IMR-90 (cell line): ENCODE results near the gene CENPX. TPM values are rescaled to one million over a fixed set of nuclear protein-coding genes. Genes with fewer than 3 reads are reported as not detected.
A peak's percentile ranks its signal among the peaks of the same experiment; 100 is the strongest.

Experiments
- ATAC-seq: fragments of 200-7000 bp; cut with Tn5 transposase; 2 replicates; pipeline ENCODE4 v1.9.1; 2020; ENCODE audit warnings: low read depth, mild to moderate bottlenecking, moderate library complexity
- BruUV-seq: library from RNA; stranded (reverse); fragments of 400-500 nt; replicated peaks from 2 replicates; lab custom pipeline; 2021; lab: Mats Ljungman, UMichigan
- CTCF ChIA-PET: fragments of 300-600 bp; formaldehyde crosslinking; extraction: SDS; loops from one replicate; lab custom pipeline; 2021; ENCODE audit warnings: antibody characterized with exemption; lab: Yijun Ruan, JAX
- POLR2A ChIA-PET: fragments of 300-600 bp; sonication (Branson Sonifier 250); formaldehyde crosslinking; loops from one replicate; lab custom pipeline; 2022; ENCODE audit warnings: antibody characterized with exemption; ENCODE audit not compliant: unreplicated experiment; lab: Charles Lee
- DNase-seq: peaks from one replicate; pipeline ENCODE4 v3.0.0; 2013
- H2AFZ ChIP-seq: replicated peaks from 2 replicates; pipeline ENCODE3; 2013; ENCODE audit warnings: low read length, mild to moderate bottlenecking; ENCODE audit not compliant: poor library complexity
- H2AK5ac ChIP-seq: 2 replicates; pipeline ENCODE4 v1.6.1; 2013; ENCODE audit warnings: low read depth, low read length, inconsistent platforms
- H2AK9ac ChIP-seq: replicated peaks from 2 replicates; pipeline ENCODE3; 2013; ENCODE audit warnings: mild to moderate bottlenecking, low read depth, low read length, moderate library complexity; ENCODE audit not compliant: poor library complexity
- H2BK120ac ChIP-seq: 2 replicates; pipeline ENCODE4 v1.6.1; 2013; ENCODE audit warnings: low read depth, low read length, inconsistent platforms
- H2BK15ac ChIP-seq: 3 replicates; pipeline ENCODE4 v1.6.1; 2013; ENCODE audit warnings: low read depth, low read length, inconsistent platforms
- H2BK20ac ChIP-seq: 2 replicates; pipeline ENCODE4 v1.6.1; 2013; ENCODE audit warnings: low read depth, mild to moderate bottlenecking, inconsistent platforms, low read length, moderate library complexity
- H2BK5ac ChIP-seq: 2 replicates; pipeline ENCODE4 v1.6.1; 2013; ENCODE audit warnings: mild to moderate bottlenecking, low read depth, low read length, inconsistent platforms; ENCODE audit not compliant: poor library complexity, severe bottlenecking
- H3K14ac ChIP-seq: replicated peaks from 2 replicates; pipeline ENCODE4 v1.6.1; 2013; ENCODE audit warnings: low read depth, low read length, inconsistent platforms
- H3K18ac ChIP-seq: 2 replicates; pipeline ENCODE4 v1.6.1; 2013; ENCODE audit warnings: low read depth, low read length, control low read depth
- H3K23ac ChIP-seq: 2 replicates; pipeline ENCODE4 v1.6.1; 2013; ENCODE audit warnings: low read depth, low read length, inconsistent platforms
- H3K27ac ChIP-seq: 2 replicates; pipeline ENCODE4 v1.5.1; 2013; ENCODE audit warnings: mild to moderate bottlenecking, control low read depth, low read length; ENCODE audit not compliant: insufficient read depth
- H3K27me3 ChIP-seq: 2 replicates; pipeline ENCODE4 v1.6.1; 2013; ENCODE audit warnings: low read length; ENCODE audit not compliant: control insufficient read depth, insufficient read depth
- H3K36me3 ChIP-seq: 2 replicates; pipeline ENCODE4 v1.6.1; 2013; ENCODE audit warnings: low read length, mixed read lengths; ENCODE audit not compliant: control insufficient read depth, insufficient read depth
- H3K4ac ChIP-seq: 2 replicates; pipeline ENCODE4 v1.6.1; 2013; ENCODE audit warnings: low read depth, low read length, inconsistent platforms
- H3K4me1 ChIP-seq: 2 replicates; pipeline ENCODE4 v1.6.1; 2013; ENCODE audit warnings: low read length, mixed read lengths; ENCODE audit not compliant: control insufficient read depth, insufficient read depth
- H3K4me2 ChIP-seq: 2 replicates; pipeline ENCODE4 v1.6.1; 2013; ENCODE audit warnings: low read depth, mild to moderate bottlenecking, control low read depth, low read length, moderate library complexity
- H3K4me3 ChIP-seq: 2 replicates; pipeline ENCODE4 v1.5.1; 2013; ENCODE audit warnings: low read depth, mild to moderate bottlenecking, control low read depth, low read length, moderate library complexity; ENCODE audit not compliant: insufficient read depth
- H3K56ac ChIP-seq: 2 replicates; pipeline ENCODE4 v1.6.1; 2013; ENCODE audit warnings: low read length, inconsistent platforms; ENCODE audit not compliant: insufficient read depth; ENCODE audit errors: extremely low read depth
- H3K79me1 ChIP-seq, 2 experiments: 2 replicates each; pipeline ENCODE4 v1.6.1; 2013; ENCODE audit warnings: low read length in 2 of 2, inconsistent platforms in 1 of 2, low read depth in 1 of 2
- H3K9ac ChIP-seq: 2 replicates; pipeline ENCODE4 v1.6.1; 2013; ENCODE audit warnings: low read depth, low read length, control low read depth
- H3K9me1 ChIP-seq: 2 replicates; pipeline ENCODE4 v1.6.1; 2013; ENCODE audit warnings: low read length, inconsistent platforms; ENCODE audit not compliant: insufficient read depth
- H3K9me3 ChIP-seq: 2 replicates; pipeline ENCODE4 v1.6.1; 2013; ENCODE audit warnings: low read length; ENCODE audit not compliant: control insufficient read depth, insufficient read depth
- H4K20me1 ChIP-seq: 2 replicates; pipeline ENCODE4 v1.6.1; 2013; ENCODE audit warnings: low read length, inconsistent platforms; ENCODE audit not compliant: insufficient read depth
- H4K5ac ChIP-seq: 2 replicates; pipeline ENCODE4 v1.6.1; 2013; ENCODE audit warnings: mild to moderate bottlenecking, low read depth, low read length, control low read depth
- H4K8ac ChIP-seq, 2 experiments: 2 replicates each; pipeline ENCODE4 v1.6.1; 2013; ENCODE audit warnings: low read depth in 2 of 2, low read length in 2 of 2, control low read depth in 1 of 2, inconsistent platforms in 1 of 2
- H4K91ac ChIP-seq: 2 replicates; pipeline ENCODE4 v1.6.1; 2013; ENCODE audit warnings: low read depth, low read length, inconsistent platforms; ENCODE audit not compliant: insufficient read depth
- BHLHE40 ChIP-seq: fragments of 150-350 bp; IDR thresholded peaks from 2 replicates; pipeline ENCODE4 v1.6.1; 2016; ENCODE audit warnings: mild to moderate bottlenecking, low read depth, low read length
- CEBPB ChIP-seq: IDR thresholded peaks from 2 replicates; pipeline ENCODE4 v1.6.1; 2012; ENCODE audit warnings: low read depth, low read length, improper control_type of control experiment
- CTCF ChIP-seq: conservative IDR thresholded peaks from 2 replicates; pipeline ENCODE4 v1.5.1; 2012; ENCODE audit warnings: mild to moderate bottlenecking, low read depth, low read length, improper control_type of control experiment
- ELK1 ChIP-seq: fragments of 150-350 bp; IDR thresholded peaks from 2 replicates; pipeline ENCODE4 v1.6.1; 2016; ENCODE audit warnings: low read depth, mild to moderate bottlenecking, low read length, moderate library complexity, borderline replicate concordance
- MAFK ChIP-seq: IDR thresholded peaks from 2 replicates; pipeline ENCODE4 v1.6.1; 2012; ENCODE audit warnings: low read depth, low read length, improper control_type of control experiment
- MXI1 ChIP-seq: IDR thresholded peaks from 2 replicates; pipeline ENCODE4 v1.6.1; 2012; ENCODE audit warnings: low read depth, mild to moderate bottlenecking, low read length, moderate library complexity, borderline replicate concordance
- NFE2L2 ChIP-seq: fragments of 150-350 bp; IDR thresholded peaks from 2 replicates; pipeline ENCODE4 v1.6.1; 2016; ENCODE audit warnings: low read depth, mild to moderate bottlenecking, low read length
- POLR2A ChIP-seq: IDR thresholded peaks from 2 replicates; pipeline ENCODE4 v1.6.1; 2012; ENCODE audit warnings: mild to moderate bottlenecking, low read depth, low read length
- RAD21 ChIP-seq: IDR thresholded peaks from 2 replicates; pipeline ENCODE4 v1.6.1; 2012; ENCODE audit warnings: low read length, improper control_type of control experiment
- RCOR1 ChIP-seq: IDR thresholded peaks from 2 replicates; pipeline ENCODE4 v1.6.1; 2012; ENCODE audit warnings: mild to moderate bottlenecking, low read length, improper control_type of control experiment; ENCODE audit not compliant: insufficient replicate concordance
- RFX5 ChIP-seq: IDR thresholded peaks from 2 replicates; pipeline ENCODE4 v1.8.0; 2012; ENCODE audit warnings: low read depth, mild to moderate bottlenecking, low read length, moderate library complexity
- SMC3 ChIP-seq: fragments of 150-350 bp; IDR thresholded peaks from 2 replicates; pipeline ENCODE4 v1.6.1; 2016; ENCODE audit warnings: low read depth, mild to moderate bottlenecking, antibody characterized with exemption, low read length, moderate library complexity
- USF2 ChIP-seq: fragments of 150-350 bp; IDR thresholded peaks from 2 replicates; pipeline ENCODE4 v1.6.1; 2017; ENCODE audit warnings: mild to moderate bottlenecking, antibody characterized with exemption, low read length, low read depth
- WGBS, 2 experiments: methylation state at CpG; one replicate each; pipeline versions ENCODE4 v1.1.5 to v1.1.7; 2013; ENCODE audit warnings: missing lambda C conversion rate in 2 of 2; ENCODE audit not compliant: insufficient read length in 1 of 2; ENCODE audit errors: extremely low coverage in 2 of 2; 5-methylcytosine and 5-hydroxymethylcytosine counted together
- dilution Hi-C: fragments of 300-500 bp; cut with HindIII; formaldehyde crosslinking; loops from one replicate; pipeline ENCODE4 v1.14.3; 2018; ENCODE audit warnings: low sequenced_read_pairs; ENCODE audit not compliant: unreplicated experiment
- in situ Hi-C: fragments of 300-500 bp; cut with MboI; formaldehyde crosslinking; loops from 3 replicates; pipeline ENCODE4 v1.14.3; 2019; ENCODE audit warnings: low sequenced_read_pairs, inconsistent platforms, mixed read lengths
- intact Hi-C: fragments of 100-400 bp; cut with micrococcal nuclease; formaldehyde crosslinking; loops from 2 replicates; pipeline ENCODE4 v1.10.0; 2022
- polyA plus RNA-seq, 3 experiments: library from polyadenylated mRNA; depleted of rRNA; stranded (reverse); fragments of >200 nt; gene quantifications; 2 replicates each; pipeline ENCODE4 v1.2.3, GENCODE V29; 2012; ENCODE audit warnings: low replicate concordance in 1 of 3
- total RNA-seq: library from RNA; depleted of rRNA; stranded (reverse); fragments of >200 nt; gene quantifications from 2 replicates; pipeline ENCODE4 v1.2.3, GENCODE V29; 2012

Gene CENPX
- total and polyA plus RNA-seq, 2 of the 4 experiments (the other 2 are of a cell fraction) = 44.8 to 86.8 TPM

DNA sequence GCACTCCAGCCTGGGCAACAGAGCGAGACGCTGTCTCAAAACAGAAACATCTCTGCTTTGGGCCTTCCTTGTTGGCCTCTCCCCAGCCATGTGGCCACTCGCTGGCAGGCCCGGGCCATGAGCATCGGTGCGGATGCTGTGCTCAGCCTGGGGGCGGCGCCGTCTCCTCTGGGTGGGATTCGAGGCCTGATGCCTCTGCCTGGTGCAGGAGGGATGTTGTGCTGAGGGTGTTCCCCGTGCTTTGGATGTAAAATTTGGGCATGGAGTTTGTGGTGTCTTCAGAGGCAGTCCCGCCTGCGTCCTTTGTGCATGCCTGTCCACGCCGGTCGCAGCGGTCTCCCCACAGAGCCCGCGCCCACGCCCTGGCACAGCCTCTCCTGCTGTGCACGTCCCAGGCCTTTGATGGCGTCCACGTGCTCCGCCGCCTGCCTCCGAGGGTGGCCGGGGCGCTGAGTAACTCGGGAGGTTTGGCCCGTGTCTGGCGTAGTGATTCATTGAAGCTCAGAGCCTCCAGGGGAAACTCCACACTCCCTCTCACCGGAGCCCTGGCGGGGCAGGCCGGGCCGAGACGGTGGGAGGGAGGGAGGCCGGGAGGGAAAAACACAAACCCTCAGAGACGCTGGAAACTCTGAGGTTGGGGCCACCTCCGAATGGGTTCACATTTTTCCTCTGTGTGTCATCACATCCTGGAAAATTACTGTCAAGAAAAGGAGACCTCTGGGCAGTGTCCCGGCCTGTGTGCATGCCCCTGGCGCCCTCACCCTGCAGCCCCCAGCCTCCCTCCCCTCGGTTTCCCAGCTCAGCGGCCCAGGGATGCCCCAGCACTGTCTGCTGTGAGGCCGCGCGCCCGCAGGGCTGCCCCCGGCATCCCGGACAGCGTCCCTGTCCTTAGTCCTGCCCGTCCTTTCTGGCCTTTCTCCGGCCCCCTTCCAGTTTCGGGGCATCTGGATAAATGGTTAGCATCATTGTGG lies 19.0 kb downstream of the CENPX start:
- Histone ChIP-seq H3K27ac (peak overlapping the region; percentile 85), H4K5ac (peak overlapping the region; percentile 33), H2AK9ac (peak overlapping the region; percentile 98), H2BK120ac (peak overlapping the region; percentile 98), H3K9ac (peak overlapping the region; percentile 53; the same call in 1 of the 2 replicates), H3K4me2 (peak overlapping the region; percentile 2; the same call in 1 of the 2 replicates), H2BK20ac (peak overlapping the region; percentile 97), H2BK5ac (peak overlapping the region; percentile 95), H3K9me1 (peaks cover 18% of the 10 kb centered on the region), H3K18ac (peak overlapping the region; percentile 4; the same call in 1 of the 2 replicates), H3K36me3 (no peaks in the 10 kb centered on the region), H3K27me3 (no peaks in the 10 kb centered on the region), H2AK5ac (peak overlapping the region; percentile 99), H3K4me1 (peaks cover 27% of the 10 kb centered on the region), H3K4ac (peak overlapping the region; percentile 97), H3K4me3 (no peak overlapping the region), H3K79me1 (peaks cover 11 to 36% of the 10 kb centered on the region in 2 experiments; a peak in 3 of 4 replicates), H4K91ac (peak overlapping the region; percentile 99), H3K9me3 (no peaks in the 10 kb centered on the region), H2AFZ (peak overlapping the region; percentile 88), H3K14ac (peak overlapping the region; percentile 96), H3K23ac (peak overlapping the region; percentile 93), H4K8ac (peak overlapping the region; percentile 91 to 97), H2BK15ac (peak overlapping the region; percentile 100), H3K56ac (peak overlapping the region; percentile 47; the same call in 1 of the 2 replicates), H4K20me1 (peaks cover 3% of the 10 kb centered on the region; the same call in 1 of the 2 replicates)
- ATAC-seq (peak; percentile 96), DNase-seq (peak; percentile 95)
- ChIA-PET POLR2A (no interaction called here), CTCF (interaction anchor here (0.7 to 1.0 kb wide), 4 partner anchors 16 to 325 kb away, joined by 3 to 5 read pairs (median 3); no protein-coding TSS in a partner anchor)
- in situ Hi-C loops = no loop called here
- dilution Hi-C loops = no loop called here
- 39% methylated on average over 18 of the region's 53 CpGs; no CpG with 5 or more reads in 1 of the 2 experiments for WGBS, 2 experiments
- BruUV-seq = no TSS peak
- intact Hi-C loops = no loop called here
- TF ChIP-seq RAD21 (no peak), SMC3 (no peak), ELK1 (no peak), NFE2L2 (no peak), CTCF (no peak), RCOR1 (no peak), RFX5 (no peak), CEBPB (no peak), MAFK (no peak), BHLHE40 (peak; percentile 98), POLR2A (no peak), MXI1 (peak; percentile 96), USF2 (peak; percentile 84)
